Stimulated activated memory B cell treated with anti-CD40 and anti-IgM and Interleukin-4, amounts not matched to agents 10 μg/mL and 1 μg/mL and 100 μg/mL, for 72 hours (primary cell): ENCODE results near the gene SP140.
"Not testable (repeated sequence)": the region's sequence is repeated elsewhere in the genome, so short reads cannot be mapped to it uniquely, and the experiment has no call there.

Experiments used
- ATAC-seq: fragments of 150-1000 bp; cut with Tn5 transposase; 2 replicates; pipeline ENCODE4 v1.10.0; 2021
- H3K27ac Mint-ChIP-seq: one replicate; pipeline ENCODE4 v1.8.0; 2022; ENCODE audit warnings: mild to moderate bottlenecking, mixed read lengths
- H3K27me3 Mint-ChIP-seq: one replicate; pipeline ENCODE4 v1.8.0; 2022; ENCODE audit warnings: mixed read lengths
- H3K36me3 Mint-ChIP-seq: one replicate; pipeline ENCODE4 v1.8.0; 2022; ENCODE audit warnings: mixed read lengths
- H3K4me1 Mint-ChIP-seq: one replicate; pipeline ENCODE4 v1.8.0; 2022; ENCODE audit warnings: mixed read lengths
- H3K4me3 Mint-ChIP-seq: one replicate; pipeline ENCODE4 v1.8.0; 2022; ENCODE audit warnings: mild to moderate bottlenecking, moderate library complexity, mixed read lengths
- H3K9me3 Mint-ChIP-seq: one replicate; pipeline ENCODE4 v1.8.0; 2022; ENCODE audit warnings: mixed read lengths

Gene SP140

GRCh38 chr2:230218421-230218820 lies 7.1 kb upstream of the SP140 start:
- Mint-ChIP-seq H3K9me3 (no peaks in the 10 kb centered on the region), H3K27me3 (no peaks in the 10 kb centered on the region), H3K36me3 (peaks cover 33% of the 10 kb centered on the region), H3K4me1 (peaks cover 81% of the 10 kb centered on the region), H3K4me3 (peak overlapping the region; percentile 82), H3K27ac (peak overlapping the region; percentile 96)
- peak; percentile 67 for ATAC-seq

- peak; percentile 88 for ATAC-seq
- H3K27me3 Mint-ChIP-seq: no peaks in the 10 kb centered on the region
- H3K27ac Mint-ChIP-seq: peak within 1 kb of the TSS; percentile 96
- H3K36me3 Mint-ChIP-seq: peaks cover 21% of the 10 kb centered on the region
- H3K4me1 Mint-ChIP-seq: peaks cover 84% of the 10 kb centered on the region
- peak within 1 kb of the TSS; percentile 98 for H3K4me3 Mint-ChIP-seq
- no peaks in the 10 kb centered on the region for H3K9me3 Mint-ChIP-seq
Measured at GRCh38 chr2:230219419-230220331, 5.9 kb upstream of the SP140 start, which contains the start of gene SP110. TSS of gene SP110 (minus strand) at chr2:230219984. CDS start at chr2:230216927, 3,057 bp downstream.

DNA sequence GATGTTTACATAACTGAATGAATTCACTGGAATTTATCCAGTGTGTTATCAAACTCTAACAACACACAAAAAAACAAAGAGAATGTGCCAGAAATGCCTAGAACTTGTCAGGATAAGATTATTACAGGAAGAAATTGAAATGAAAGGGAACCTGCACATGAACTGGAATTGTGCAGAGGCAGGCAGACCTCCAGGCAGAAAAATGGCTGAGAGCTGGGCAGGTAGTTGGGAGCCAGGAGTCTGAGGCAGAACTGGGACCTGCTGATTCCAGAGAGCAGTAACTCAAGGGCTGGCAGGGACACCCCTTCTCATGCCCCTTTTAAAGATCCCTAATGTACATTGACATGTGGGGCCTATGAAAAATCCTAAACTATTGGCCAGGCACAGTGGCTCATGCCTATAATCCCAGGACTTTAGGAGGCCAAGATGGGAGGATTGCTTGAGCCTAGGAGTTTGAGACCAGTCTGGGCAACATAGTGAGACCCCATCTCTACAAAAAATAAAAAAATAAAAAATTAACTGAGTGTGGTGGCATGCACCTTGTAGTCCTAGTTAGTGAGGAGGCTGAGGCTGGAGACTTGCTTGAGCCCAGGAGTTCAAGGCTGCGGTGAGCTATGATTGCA lies 5.1 kb upstream of the SP140 start:
- peaks cover 13% of the 10 kb centered on the region for H3K36me3 Mint-ChIP-seq

DNA sequence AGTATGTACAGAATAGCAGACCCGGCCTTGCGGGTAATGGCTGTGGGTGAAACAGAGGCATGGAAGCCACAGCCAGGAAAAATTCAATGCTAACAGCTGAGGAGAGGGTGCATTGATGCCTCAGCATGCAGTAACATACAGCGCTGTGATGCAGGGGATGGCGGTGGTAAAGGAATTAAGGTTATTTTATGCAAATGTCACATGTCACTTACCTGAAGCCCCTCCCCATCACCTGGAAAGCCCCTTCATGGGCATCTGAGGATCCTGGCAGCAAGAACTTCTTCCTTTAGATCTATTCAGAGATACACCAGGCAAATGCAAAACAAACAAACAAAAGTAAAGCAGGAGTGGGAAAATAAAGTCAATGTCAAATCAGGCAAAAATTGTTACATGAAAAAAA lies 4.0 kb upstream of the SP140 start:
- H3K9me3 Mint-ChIP-seq: no peaks in the 10 kb centered on the region
- peaks cover 9% of the 10 kb centered on the region for H3K36me3 Mint-ChIP-seq
- H3K4me1 Mint-ChIP-seq: peaks cover 76% of the 10 kb centered on the region
- H3K4me3 Mint-ChIP-seq: peak overlapping the region; percentile 4
- H3K27ac Mint-ChIP-seq: peak overlapping the region; percentile 96
- no peak for ATAC-seq
- no peaks in the 10 kb centered on the region for H3K27me3 Mint-ChIP-seq

More for the DNA sequence above, 5.1 kb upstream of the SP140 start:
- no peaks in the 10 kb centered on the region for H3K27me3 Mint-ChIP-seq
- peak overlapping the region; percentile 96 for H3K27ac Mint-ChIP-seq
- peak overlapping the region; percentile 98 for H3K4me3 Mint-ChIP-seq
- no peak for ATAC-seq
- peaks cover 86% of the 10 kb centered on the region for H3K4me1 Mint-ChIP-seq
- no peaks in the 10 kb centered on the region for H3K9me3 Mint-ChIP-seq

- ATAC-seq, H3K9me3 Mint-ChIP-seq, H3K27me3 Mint-ChIP-seq: not testable (repeated sequence)
- Mint-ChIP-seq H3K27ac (peak overlapping the region; percentile 96), H3K36me3 (peaks cover 16% of the 10 kb centered on the region), H3K4me3 (peak overlapping the region; percentile 2), H3K4me1 (peaks cover 69% of the 10 kb centered on the region)
Measured at GRCh38 chr2:230222829-230223228, 2.7 kb upstream of the SP140 start.

GRCh38 chr2:230224458-230224857 lies 1.1 kb upstream of the SP140 start:
- no peaks in the 10 kb centered on the region for H3K27me3 Mint-ChIP-seq
- no peak for ATAC-seq
- peak overlapping the region; percentile 96 for H3K27ac Mint-ChIP-seq
- H3K4me1 Mint-ChIP-seq: peaks cover 73% of the 10 kb centered on the region
- H3K9me3 Mint-ChIP-seq: no peaks in the 10 kb centered on the region
- H3K4me3 Mint-ChIP-seq: peak overlapping the region; percentile 84
- peaks cover 30% of the 10 kb centered on the region for H3K36me3 Mint-ChIP-seq

- peak; percentile 92 for ATAC-seq
- Mint-ChIP-seq H3K27ac (peak overlapping the region; percentile 96), H3K9me3 (peaks cover 5% of the 10 kb centered on the region), H3K36me3 (peaks cover 47% of the 10 kb centered on the region), H3K4me1 (peaks cover 78% of the 10 kb centered on the region), H3K27me3 (no peaks in the 10 kb centered on the region), H3K4me3 (peak overlapping the region; percentile 84)
Measured at GRCh38 chr2:230226051-230226551, 565 bp downstream of the SP140 start.

- Mint-ChIP-seq H3K9me3 (peaks cover 5% of the 10 kb centered on the region), H3K27me3 (no peaks in the 10 kb centered on the region), H3K27ac (peak overlapping the region; percentile 96), H3K4me1 (peaks cover 79% of the 10 kb centered on the region), H3K36me3 (peaks cover 58% of the 10 kb centered on the region), H3K4me3 (peak overlapping the region; percentile 92)
- no peak for ATAC-seq
Measured at GRCh38 chr2:230227216-230227615, 1.7 kb downstream of the SP140 start.

DNA sequence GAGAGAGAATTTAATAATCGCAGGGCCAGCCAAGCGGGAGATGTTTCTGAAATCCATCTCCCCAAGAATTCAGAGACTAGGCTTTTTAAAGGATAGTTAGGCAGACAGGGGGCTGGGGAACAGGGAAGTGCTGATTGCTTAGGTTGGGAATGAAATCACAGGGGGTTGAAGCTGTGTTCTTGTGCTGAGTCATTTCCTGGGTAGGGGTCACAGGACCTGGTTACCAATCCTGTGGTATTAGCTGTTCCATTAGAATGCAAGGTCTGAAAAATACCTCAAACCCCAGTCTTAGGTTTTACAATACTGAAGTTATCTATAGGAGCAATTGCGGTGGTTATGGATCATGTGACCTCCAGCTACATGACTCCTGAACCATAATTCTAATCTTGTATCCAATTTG lies 4.6 kb downstream of the SP140 start:
- Mint-ChIP-seq H3K27me3 (no peaks in the 10 kb centered on the region), H3K36me3 (peaks cover 65% of the 10 kb centered on the region), H3K27ac (peak overlapping the region; percentile 96), H3K4me1 (peaks cover 69% of the 10 kb centered on the region), H3K9me3 (peaks cover 5% of the 10 kb centered on the region), H3K4me3 (peak overlapping the region; percentile 92)
- no peak for ATAC-seq

DNA sequence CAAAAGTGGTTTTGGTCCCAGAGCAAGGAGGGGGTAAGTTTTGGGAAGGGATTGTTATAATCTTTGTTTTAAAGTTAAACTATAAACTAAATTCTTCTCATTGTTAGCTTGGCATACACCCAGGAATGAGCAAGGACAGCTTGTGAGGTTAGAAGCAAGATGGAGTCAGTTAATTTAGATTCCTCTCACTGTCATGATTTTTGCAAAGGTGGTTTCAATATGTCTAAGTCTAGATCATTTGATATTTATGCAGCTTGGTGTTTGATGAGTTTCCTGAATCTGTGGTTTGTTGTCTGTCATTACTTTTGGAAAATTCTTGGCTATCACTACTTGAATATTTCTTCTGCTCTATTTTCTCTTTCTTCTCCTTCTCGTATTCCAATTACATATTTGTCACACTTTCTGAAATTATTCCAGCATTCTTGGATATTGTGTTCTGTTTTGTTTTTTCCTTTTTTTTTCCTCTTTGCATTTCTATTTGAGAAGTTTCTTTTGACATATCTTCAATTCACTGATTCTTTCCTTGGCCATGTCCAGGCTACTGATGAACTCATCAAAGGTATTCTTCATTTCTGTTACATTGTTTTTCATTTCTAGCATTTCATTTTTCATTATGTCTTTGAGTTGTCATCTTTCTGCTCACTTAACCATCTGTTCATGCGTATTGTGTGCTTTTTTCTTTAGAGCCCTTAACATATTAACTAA lies 5.1 kb downstream of the SP140 start:
- Mint-ChIP-seq H3K9me3 (peaks cover 5% of the 10 kb centered on the region), H3K4me1 (peaks cover 70% of the 10 kb centered on the region), H3K27me3 (no peaks in the 10 kb centered on the region), H3K27ac (peak overlapping the region; percentile 96), H3K36me3 (peaks cover 69% of the 10 kb centered on the region), H3K4me3 (peak overlapping the region; percentile 92)
- ATAC-seq: no peak

GRCh38 chr2:230231251-230231650 lies 5.7 kb downstream of the SP140 start:
- peak overlapping the region; percentile 96 for H3K27ac Mint-ChIP-seq
- H3K9me3 Mint-ChIP-seq: peaks cover 5% of the 10 kb centered on the region
- peaks cover 75% of the 10 kb centered on the region for H3K4me1 Mint-ChIP-seq
- no peaks in the 10 kb centered on the region for H3K27me3 Mint-ChIP-seq
- peaks cover 71% of the 10 kb centered on the region for H3K36me3 Mint-ChIP-seq
- H3K4me3 Mint-ChIP-seq: peak overlapping the region; percentile 92
- no peak for ATAC-seq

DNA sequence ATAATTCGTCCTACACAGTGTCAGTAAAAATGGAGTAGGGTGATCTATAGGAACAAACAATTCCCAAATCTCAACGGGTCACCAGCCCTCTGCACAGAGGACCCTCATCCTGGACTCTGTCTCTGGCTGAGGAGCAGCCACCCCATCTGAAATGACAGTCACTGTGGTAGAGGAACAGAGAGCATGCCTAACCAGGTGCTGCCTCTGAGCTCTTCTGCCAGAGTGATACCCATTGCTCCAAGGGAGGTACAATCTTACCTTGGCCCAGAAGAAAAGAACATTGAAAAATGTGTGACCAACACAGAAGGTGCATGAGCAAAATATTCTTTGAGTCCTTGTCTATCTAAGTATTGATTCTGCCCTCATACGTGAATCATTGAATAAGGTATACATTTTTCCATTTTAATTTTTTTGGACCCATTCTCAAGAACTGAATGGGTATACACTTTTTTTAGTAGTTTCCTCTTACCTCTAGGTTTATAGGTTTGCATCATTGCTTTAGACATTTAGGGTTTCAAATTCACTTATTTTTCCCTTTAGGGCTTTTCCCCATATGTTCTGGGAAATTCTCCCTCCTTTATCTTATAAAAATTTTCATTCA lies 8.7 kb downstream of the SP140 start:
- Mint-ChIP-seq H3K36me3 (peaks cover 69% of the 10 kb centered on the region), H3K4me3 (peak overlapping the region; percentile 70), H3K4me1 (peaks cover 69% of the 10 kb centered on the region)

DNA sequence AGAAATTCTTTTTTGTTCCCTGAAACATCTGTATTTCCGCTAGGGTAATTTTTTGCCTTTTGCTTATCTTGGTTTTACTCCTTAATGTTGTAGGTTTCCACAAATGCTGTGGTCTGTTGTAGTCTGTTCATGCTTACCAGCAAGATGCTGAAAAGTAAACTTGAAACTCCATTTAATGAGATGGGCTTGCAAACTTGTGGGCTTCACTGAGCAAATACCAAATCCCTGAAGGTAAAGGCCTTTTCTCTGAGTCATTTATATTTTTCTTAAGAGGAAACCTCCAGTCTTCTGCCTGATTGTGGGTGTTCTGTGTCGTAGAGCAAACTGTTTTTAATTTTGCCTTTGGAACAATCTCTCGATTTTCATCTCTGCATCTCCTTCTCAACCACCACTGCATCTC lies 9.3 kb downstream of the SP140 start:
- peak; percentile 88 for ATAC-seq
- Mint-ChIP-seq H3K36me3 (peaks cover 68% of the 10 kb centered on the region), H3K27ac (peak overlapping the region; percentile 80), H3K4me1 (peaks cover 63% of the 10 kb centered on the region), H3K9me3 (peaks cover 5% of the 10 kb centered on the region), H3K27me3 (no peaks in the 10 kb centered on the region), H3K4me3 (peak overlapping the region; percentile 70)

More for the DNA sequence above, 8.7 kb downstream of the SP140 start:
- ATAC-seq: peak; percentile 87
- no peaks in the 10 kb centered on the region for H3K27me3 Mint-ChIP-seq
- H3K27ac Mint-ChIP-seq: peak overlapping the region; percentile 80
- H3K9me3 Mint-ChIP-seq: peaks cover 5% of the 10 kb centered on the region

- Mint-ChIP-seq H3K9me3 (no peaks in the 10 kb centered on the region), H3K36me3 (peaks cover 38% of the 10 kb centered on the region), H3K4me1 (peaks cover 19% of the 10 kb centered on the region), H3K27me3 (no peaks in the 10 kb centered on the region), H3K27ac (no peak overlapping the region), H3K4me3 (no peak overlapping the region)
- no peak for ATAC-seq
Measured at GRCh38 chr2:230244211-230244610, 18.7 kb downstream of the SP140 start.
